ENCODE data around the gene LIMCH1.

DNA sequence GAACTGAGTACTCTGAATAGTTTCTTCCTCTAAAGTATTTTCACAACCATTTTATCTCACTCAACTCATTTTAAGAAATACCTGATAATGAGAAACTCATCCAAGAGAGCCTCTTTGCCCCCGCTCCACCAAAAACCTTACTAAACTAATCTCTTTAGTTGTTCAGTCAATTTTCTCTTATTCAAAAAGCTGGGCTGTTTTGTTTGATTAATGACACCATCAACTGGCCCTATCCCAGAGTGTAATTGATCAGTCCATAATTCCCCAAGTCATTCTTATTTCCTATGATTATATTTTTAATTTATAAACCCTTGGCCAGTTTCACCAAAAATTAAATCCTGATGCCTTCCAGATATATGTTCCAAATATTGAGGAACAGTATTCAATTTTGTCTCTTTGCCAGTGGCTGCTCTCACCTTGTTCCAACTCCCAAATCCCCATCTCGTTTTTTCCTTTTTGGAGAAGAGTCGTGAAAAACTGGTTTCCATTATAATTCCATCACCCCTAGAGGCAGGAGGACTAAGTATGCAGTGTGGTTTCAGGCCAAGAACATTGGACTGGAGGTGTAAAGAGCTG, 10.4 kb downstream of the LIMCH1 start:
- TF ChIP-seq, protein P1, sequence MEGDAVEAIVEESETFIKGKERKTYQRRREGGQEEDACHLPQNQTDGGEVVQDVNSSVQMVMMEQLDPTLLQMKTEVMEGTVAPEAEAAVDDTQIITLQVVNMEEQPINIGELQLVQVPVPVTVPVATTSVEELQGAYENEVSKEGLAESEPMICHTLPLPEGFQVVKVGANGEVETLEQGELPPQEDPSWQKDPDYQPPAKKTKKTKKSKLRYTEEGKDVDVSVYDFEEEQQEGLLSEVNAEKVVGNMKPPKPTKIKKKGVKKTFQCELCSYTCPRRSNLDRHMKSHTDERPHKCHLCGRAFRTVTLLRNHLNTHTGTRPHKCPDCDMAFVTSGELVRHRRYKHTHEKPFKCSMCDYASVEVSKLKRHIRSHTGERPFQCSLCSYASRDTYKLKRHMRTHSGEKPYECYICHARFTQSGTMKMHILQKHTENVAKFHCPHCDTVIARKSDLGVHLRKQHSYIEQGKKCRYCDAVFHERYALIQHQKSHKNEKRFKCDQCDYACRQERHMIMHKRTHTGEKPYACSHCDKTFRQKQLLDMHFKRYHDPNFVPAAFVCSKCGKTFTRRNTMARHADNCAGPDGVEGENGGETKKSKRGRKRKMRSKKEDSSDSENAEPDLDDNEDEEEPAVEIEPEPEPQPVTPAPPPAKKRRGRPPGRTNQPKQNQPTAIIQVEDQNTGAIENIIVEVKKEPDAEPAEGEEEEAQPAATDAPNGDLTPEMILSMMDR (IDR thresholded peaks at IDR 0.05): no peak
- TF ChIP-seq POLR2A (IDR thresholded peaks at IDR 0.05): no peak

Data from adrenal gland (tissue), 5 donors.